Neural progenitor cell (in vitro differentiated cells): ENCODE measurements around the gene CD37. TPM values are rescaled to one million over a fixed set of nuclear protein-coding genes. Genes with fewer than 3 reads are reported as not detected.

Source experiments
- DNase-seq: peaks from one replicate; pipeline ENCODE4 v3.0.0-alpha.2; 2016; ENCODE audit warnings: low spot score
- H2AFZ ChIP-seq: fragments of 200-600 bp; sonication (generic); replicated peaks from 2 replicates; pipeline ENCODE4 v1.6.1; 2016; ENCODE audit warnings: antibody characterized with exemption
- H3F3A ChIP-seq: fragments of 200-600 bp; sonication (generic); 2 replicates; pipeline ENCODE4 v1.6.1; 2016; ENCODE audit warnings: antibody characterized with exemption, low read depth
- H3K27ac ChIP-seq: fragments of 200-600 bp; sonication (generic); 2 replicates; pipeline ENCODE4 v1.5.1; 2016; ENCODE audit warnings: mild to moderate bottlenecking
- H3K27me3 ChIP-seq: fragments of 200-600 bp; sonication (generic); 2 replicates; pipeline ENCODE4 v1.6.1; 2016; ENCODE audit warnings: mild to moderate bottlenecking, moderate library complexity
- H3K36me3 ChIP-seq: fragments of 200-600 bp; sonication (generic); 2 replicates; pipeline ENCODE4 v1.5.1; 2016
- H3K4me1 ChIP-seq: fragments of 200-600 bp; sonication (generic); 2 replicates; pipeline ENCODE4 v1.6.1; 2016; ENCODE audit warnings: mixed run types
- H3K4me2 ChIP-seq: fragments of 200-600 bp; sonication (generic); 2 replicates; pipeline ENCODE4 v1.6.1; 2016
- H3K4me3 ChIP-seq: fragments of 200-600 bp; sonication (generic); 2 replicates; pipeline ENCODE4 v1.5.1; 2016
- H3K79me2 ChIP-seq: fragments of 200-600 bp; sonication (generic); 2 replicates; pipeline ENCODE4 v1.6.1; 2016; ENCODE audit warnings: low read depth
- H3K9ac ChIP-seq: fragments of 200-600 bp; sonication (generic); 2 replicates; pipeline ENCODE4 v1.6.1; 2016
- H3K9me3 ChIP-seq: fragments of 200-600 bp; sonication (generic); 2 replicates; pipeline ENCODE4 v1.5.1; 2016; ENCODE audit warnings: low read depth
- H4K20me1 ChIP-seq: fragments of 200-600 bp; sonication (generic); 2 replicates; pipeline ENCODE4 v1.6.1; 2016; ENCODE audit warnings: low read depth
- H3K27ac Mint-ChIP-seq: 3 replicates; pipeline ENCODE4 v1.8.0; 2021; ENCODE audit warnings: mixed read lengths
- H3K27me3 Mint-ChIP-seq: 2 replicates; pipeline ENCODE4 v1.8.0; 2022; ENCODE audit warnings: low read depth, mild to moderate bottlenecking, inconsistent platforms, moderate library complexity, mixed read lengths; ENCODE audit not compliant: insufficient read depth
- H3K36me3 Mint-ChIP-seq: 3 replicates; pipeline ENCODE4 v1.8.0; 2021; ENCODE audit warnings: mixed read lengths
- H3K4me1 Mint-ChIP-seq: 3 replicates; pipeline ENCODE4 v1.8.0; 2021; ENCODE audit warnings: mixed read lengths
- H3K4me3 Mint-ChIP-seq: 3 replicates; pipeline ENCODE4 v1.8.0; 2021; ENCODE audit warnings: mild to moderate bottlenecking, moderate library complexity, mixed read lengths
- H3K9me3 Mint-ChIP-seq: 3 replicates; pipeline ENCODE4 v1.8.0; 2020; ENCODE audit warnings: mixed read lengths
- CTCF ChIP-seq: fragments of 200-600 bp; sonication (generic); IDR thresholded peaks from 2 replicates; pipeline ENCODE4 v1.5.1; 2017; ENCODE audit warnings: antibody characterized with exemption, mild to moderate bottlenecking
- EZH2 ChIP-seq: fragments of 200-600 bp; sonication (generic); IDR thresholded peaks from 2 replicates; pipeline ENCODE4 v1.6.1; 2017; ENCODE audit warnings: antibody characterized with exemption, mild to moderate bottlenecking, moderate library complexity
- EZH2phosphoT487 ChIP-seq: fragments of 200-600 bp; sonication (generic); IDR thresholded peaks from 2 replicates; pipeline ENCODE4 v1.6.1; 2017; ENCODE audit warnings: antibody characterized with exemption
- total RNA-seq: library from RNA; depleted of rRNA; stranded (reverse); fragments of >200 nt; gene quantifications from 2 replicates; pipeline ENCODE4 v1.2.3, GENCODE V29; 2015; ENCODE audit warnings: low replicate concordance

Gene CD37
- total RNA-seq, 1 donor from 2014 or later = not detected

- Histone ChIP-seq H3K4me3 (no peak overlapping the region), H3K4me2 (no peak overlapping the region), H3K79me2 (no peaks in the 10 kb centered on the region), H3K9ac (no peak overlapping the region), H3K9me3 (peaks cover 3% of the 10 kb centered on the region), H3K27me3 (no peaks in the 10 kb centered on the region), H2AFZ (no peak overlapping the region), H4K20me1 (no peaks in the 10 kb centered on the region), H3K36me3 (no peaks in the 10 kb centered on the region), H3F3A (peaks cover 2% of the 10 kb centered on the region), H3K4me1 (no peaks in the 10 kb centered on the region), H3K27ac (no peak overlapping the region)
- peaks cover 3% of the 10 kb centered on the region for H3K4me1 Mint-ChIP-seq
- no peak overlapping the region for H3K4me3 Mint-ChIP-seq
- no peak overlapping the region for H3K27ac Mint-ChIP-seq
- no peak for DNase-seq
- no peaks in the 10 kb centered on the region for H3K36me3 Mint-ChIP-seq
- H3K27me3 Mint-ChIP-seq = peaks cover 5% of the 10 kb centered on the region
- TF ChIP-seq EZH2 = no peak
- TF ChIP-seq CTCF = no peak
- no peak for TF ChIP-seq EZH2phosphoT487
- H3K9me3 Mint-ChIP-seq = peaks cover 17% of the 10 kb centered on the region
Observed at GRCh38 chr19:49378512-49378911, 43.3 kb downstream of the CD37 start.

GRCh38 chr19:49380391-49380790 lies 45.2 kb downstream of the CD37 start:
- no peak overlapping the region for H3K27ac ChIP-seq
- H3K4me1 Mint-ChIP-seq = no peaks in the 10 kb centered on the region
- no peak for DNase-seq
- H3K9me3 ChIP-seq = peaks cover 3% of the 10 kb centered on the region
- H3K36me3 Mint-ChIP-seq = no peaks in the 10 kb centered on the region
- no peaks in the 10 kb centered on the region for H3K36me3 ChIP-seq
- H3K4me3 ChIP-seq = no peak overlapping the region
- H3K9me3 Mint-ChIP-seq = peaks cover 21% of the 10 kb centered on the region
- no peak overlapping the region for H3K9ac ChIP-seq
- no peaks in the 10 kb centered on the region for H3K79me2 ChIP-seq
- peaks cover 9% of the 10 kb centered on the region for H3K27me3 Mint-ChIP-seq
- no peak overlapping the region for H3K4me3 Mint-ChIP-seq
- H3F3A ChIP-seq = no peaks in the 10 kb centered on the region
- H3K4me1 ChIP-seq = no peaks in the 10 kb centered on the region
- TF ChIP-seq EZH2phosphoT487 (no peak), EZH2 (no peak), CTCF (no peak)
- H4K20me1 ChIP-seq = no peaks in the 10 kb centered on the region
- H3K27ac Mint-ChIP-seq = no peak overlapping the region
- no peaks in the 10 kb centered on the region for H3K27me3 ChIP-seq
- H3K4me2 ChIP-seq = no peak overlapping the region
- no peak overlapping the region for H2AFZ ChIP-seq

GRCh38 chr19:49382639-49383038 lies 47.4 kb downstream of the CD37 start:
- no peaks in the 10 kb centered on the region for H3K4me1 Mint-ChIP-seq

More at GRCh38 chr19:49382639-49383038, 47.4 kb downstream of the CD37 start:
- Histone ChIP-seq H3K27me3 (no peaks in the 10 kb centered on the region), H3K4me2 (no peak overlapping the region), H3K36me3 (no peaks in the 10 kb centered on the region), H3K9ac (no peak overlapping the region), H3K9me3 (peaks cover 3% of the 10 kb centered on the region), H3K4me3 (no peak overlapping the region), H2AFZ (no peak overlapping the region), H3K4me1 (no peaks in the 10 kb centered on the region), H3K79me2 (no peaks in the 10 kb centered on the region), H4K20me1 (no peaks in the 10 kb centered on the region), H3K27ac (no peak overlapping the region), H3F3A (no peaks in the 10 kb centered on the region)
- H3K4me3 Mint-ChIP-seq = no peak overlapping the region
- peaks cover 24% of the 10 kb centered on the region for H3K9me3 Mint-ChIP-seq
- no peak for TF ChIP-seq EZH2phosphoT487
- TF ChIP-seq EZH2 = no peak
- no peak for TF ChIP-seq CTCF
- peaks cover 2% of the 10 kb centered on the region for H3K36me3 Mint-ChIP-seq
- H3K27ac Mint-ChIP-seq = no peak overlapping the region
- DNase-seq = no peak
- H3K27me3 Mint-ChIP-seq = peaks cover 13% of the 10 kb centered on the region
